Endothelial cell of umbilical vein (primary cell): ENCODE results near the gene FCAR. TPM values are rescaled to one million over a fixed set of nuclear protein-coding genes. Genes with fewer than 3 reads are reported as not detected.

ENCODE experiments used
- polyA plus RNA-seq, 4 experiments: library from polyadenylated mRNA; depleted of rRNA in 3 of 4; stranded (reverse) in 3 of 4; unstranded in 1 of 4; fragments of >200 nt; gene quantifications; 2 replicates each; pipeline versions ENCODE4 v1.2.1 to v1.2.3, GENCODE V29; 2011 to 2012; ENCODE audit warnings: missing spikeins in 1 of 4
- small RNA-seq: library from RNA; depleted of rRNA; stranded (forward); fragments of <200 nt; gene quantifications from one replicate; pipeline ENCODE3, GENCODE V24; 2012; ENCODE audit warnings: low replicate concordance, low read depth; ENCODE audit not compliant: insufficient read depth, insufficient read length
- total RNA-seq: library from RNA; stranded (reverse); gene quantifications from 2 replicates; pipeline ENCODE4 v1.2.3, GENCODE V29; 2021

Gene FCAR
- total and polyA plus RNA-seq, 2 donors (not counting 3 experiments of a cell fraction or from before 2014, with no cell fraction given) = not detected

Small RNA genes within 50 kb of the gene (small RNA-seq; reads per million reads assigned to genes)
- 0.66 reads per million for gene RNU6-222P

Other genes starting within 250 kb of the FCAR start
- not detected in 2 replicates for gene LILRB1, start 243.8 kb upstream of the FCAR start, total RNA-seq
- gene LILRB1, start 243.8 kb upstream of the FCAR start, polyA plus RNA-seq = not detected in 2 replicates
- gene LILRB4, start 211.2 kb upstream of the FCAR start, total RNA-seq = not detected in 2 replicates
- gene LILRB4, start 211.2 kb upstream of the FCAR start, polyA plus RNA-seq = not detected in 2 replicates
- not detected in 2 replicates for gene KIR3DL3, start 149.8 kb upstream of the FCAR start, total RNA-seq
- gene KIR3DL3, start 149.8 kb upstream of the FCAR start, polyA plus RNA-seq = not detected in 2 replicates
- not detected in 2 replicates for gene KIR2DL3, start 135.7 kb upstream of the FCAR start, total RNA-seq
- gene KIR2DL3, start 135.7 kb upstream of the FCAR start, polyA plus RNA-seq = not detected in 2 replicates
- not detected in 2 replicates for gene KIR2DL1, start 104.4 kb upstream of the FCAR start, total RNA-seq
- gene KIR2DL1, start 104.4 kb upstream of the FCAR start, polyA plus RNA-seq = not detected in 2 replicates
- gene KIR2DL4, start 70.6 kb upstream of the FCAR start, total RNA-seq = not detected in 2 replicates
- gene KIR2DL4, start 70.6 kb upstream of the FCAR start, polyA plus RNA-seq = not detected in 2 replicates
- gene KIR3DL1, start 57.8 kb upstream of the FCAR start, total RNA-seq = not detected in 2 replicates
- not detected in 2 replicates for gene KIR3DL1, start 57.8 kb upstream of the FCAR start, polyA plus RNA-seq
- not detected in 2 replicates for gene KIR2DS4, start 41.6 kb upstream of the FCAR start, total RNA-seq
- not detected in 2 replicates for gene KIR2DS4, start 41.6 kb upstream of the FCAR start, polyA plus RNA-seq
- not detected in 2 replicates for gene KIR3DL2, start 23.8 kb upstream of the FCAR start, total RNA-seq
- gene KIR3DL2, start 23.8 kb upstream of the FCAR start, polyA plus RNA-seq = not detected in 2 replicates
- gene NCR1, start 31.9 kb downstream of the FCAR start, total RNA-seq = 0.44 TPM in 1 of 2 replicates, not detected in the other
- 0.22 and 0.76 TPM in 2 replicates for gene NCR1, start 31.9 kb downstream of the FCAR start, polyA plus RNA-seq
- not detected in 2 replicates for gene NLRP7, start 73.3 kb downstream of the FCAR start, total RNA-seq
- not detected in 2 replicates for gene NLRP7, start 73.3 kb downstream of the FCAR start, polyA plus RNA-seq
- 7.2 and 12.6 TPM in 2 replicates for gene NLRP2, start 92.1 kb downstream of the FCAR start, total RNA-seq
- 4.3 and 5.9 TPM in 2 replicates for gene NLRP2, start 92.1 kb downstream of the FCAR start, polyA plus RNA-seq
- gene GP6, start 164.0 kb downstream of the FCAR start, total RNA-seq = 0.27 and 0.28 TPM in 2 replicates
- 0.11 and 0.21 TPM in 2 replicates for gene GP6, start 164.0 kb downstream of the FCAR start, polyA plus RNA-seq
- gene RDH13, start 188.9 kb downstream of the FCAR start, total RNA-seq = 14.0 and 19.6 TPM in 2 replicates
- 8.7 and 9.5 TPM in 2 replicates for gene RDH13, start 188.9 kb downstream of the FCAR start, polyA plus RNA-seq
- 18.1 and 28.9 TPM in 2 replicates for gene EPS8L1, start 201.6 kb downstream of the FCAR start, total RNA-seq
- gene EPS8L1, start 201.6 kb downstream of the FCAR start, polyA plus RNA-seq = 13.8 and 15.9 TPM in 2 replicates
- 137 and 149 TPM in 2 replicates for gene PPP1R12C, start 243.4 kb downstream of the FCAR start, total RNA-seq
- 69.5 and 86.4 TPM in 2 replicates for gene PPP1R12C, start 243.4 kb downstream of the FCAR start, polyA plus RNA-seq